SK-N-SH treated with all-trans-retinoic acid at 6 μM for 48 hours (cell line): ENCODE results near the gene KCTD1.

Experiments used
- ATAC-seq: fragments of 200-7000 bp; cut with Tn5 transposase; 3 replicates; pipeline ENCODE4 v1.9.1; 2020; ENCODE audit warnings: mild to moderate bottlenecking, moderate library complexity
- ARNTL ChIP-seq: fragments of 450-650 bp; formaldehyde crosslinking; IDR thresholded peaks from 2 replicates; pipeline ENCODE4 v1.5.0; 2020; ENCODE audit warnings: low read depth, mild to moderate bottlenecking, moderate library complexity, borderline replicate concordance
- BACH2 ChIP-seq: fragments of 250-450 bp; sonication (Bioruptor Pico); IDR thresholded peaks from 2 replicates; pipeline ENCODE4 v1.9.0; 2021; ENCODE audit warnings: mild to moderate bottlenecking, borderline replicate concordance
- ESRRG ChIP-seq: fragments of 250-450 bp; sonication (Bioruptor Pico); IDR thresholded peaks from 2 replicates; pipeline ENCODE4 v1.6.1; 2021; ENCODE audit warnings: mild to moderate bottlenecking
- GLIS3 ChIP-seq: fragments of 250-450 bp; sonication (Bioruptor Pico); IDR thresholded peaks from 2 replicates; pipeline ENCODE4 v1.5.0; 2020; ENCODE audit warnings: mild to moderate bottlenecking, moderate library complexity
- ISL1 ChIP-seq: fragments of 250-450 bp; sonication (Bioruptor Pico); IDR thresholded peaks from 2 replicates; pipeline ENCODE4 v2.1.2; 2022; ENCODE audit warnings: mild to moderate bottlenecking, moderate library complexity
- OSR1 ChIP-seq: fragments of 250-450 bp; sonication (Bioruptor Pico); IDR thresholded peaks from 2 replicates; pipeline ENCODE4 v1.8.0; 2022; ENCODE audit warnings: moderate library complexity, mild to moderate bottlenecking, inconsistent platforms
- PATZ1 ChIP-seq: fragments of 250-450 bp; sonication (Bioruptor Pico); IDR thresholded peaks from 2 replicates; pipeline ENCODE4 v1.8.0; 2020; ENCODE audit warnings: mild to moderate bottlenecking, moderate library complexity, borderline replicate concordance
- PPARA ChIP-seq: fragments of 250-450 bp; sonication (Bioruptor Pico); IDR thresholded peaks from 2 replicates; pipeline ENCODE4 v1.5.0; 2020; ENCODE audit warnings: mild to moderate bottlenecking, borderline replicate concordance
- RARB ChIP-seq: fragments of 250-450 bp; sonication (Bioruptor Pico); IDR thresholded peaks from 2 replicates; pipeline ENCODE4 v1.8.0; 2021; ENCODE audit warnings: mild to moderate bottlenecking, moderate library complexity
- SNAI2 ChIP-seq: fragments of 250-450 bp; sonication (Bioruptor Pico); IDR thresholded peaks from 2 replicates; pipeline ENCODE4 v1.5.0; 2020; ENCODE audit warnings: mild to moderate bottlenecking, moderate library complexity
- TCF4 ChIP-seq: fragments of 250-450 bp; sonication (Bioruptor Pico); IDR thresholded peaks from 2 replicates; pipeline ENCODE4 v1.8.0; 2021; ENCODE audit warnings: mild to moderate bottlenecking, moderate library complexity, borderline replicate concordance
- TOX ChIP-seq: fragments of 250-450 bp; sonication (Bioruptor Pico); IDR thresholded peaks from 2 replicates; pipeline ENCODE4 v1.8.0; 2021; ENCODE audit warnings: mild to moderate bottlenecking, moderate library complexity, borderline replicate concordance
- TSHZ2 ChIP-seq: fragments of 250-450 bp; sonication (Bioruptor Pico); IDR thresholded peaks from 2 replicates; pipeline ENCODE4 v1.5.0; 2020; ENCODE audit warnings: mild to moderate bottlenecking, moderate library complexity
- ZC3H10 ChIP-seq: fragments of 250-450 bp; sonication (Bioruptor Pico); IDR thresholded peaks from 2 replicates; pipeline ENCODE4 v1.5.1; 2021; ENCODE audit warnings: mild to moderate bottlenecking, moderate library complexity
- ZFP3 ChIP-seq: fragments of 250-450 bp; sonication (Bioruptor Pico); IDR thresholded peaks from 2 replicates; pipeline ENCODE4 v1.5.0; 2020; ENCODE audit warnings: mild to moderate bottlenecking, moderate library complexity
- ZFP30 ChIP-seq: fragments of 450-650 bp; formaldehyde crosslinking; IDR thresholded peaks from 2 replicates; pipeline ENCODE4 v1.5.0; 2022; ENCODE audit warnings: mild to moderate bottlenecking, moderate library complexity
- ZNF565 ChIP-seq: fragments of 450-650 bp; formaldehyde crosslinking; conservative IDR thresholded peaks from 2 replicates; pipeline ENCODE4 v1.5.0; 2020; ENCODE audit warnings: low read depth, mild to moderate bottlenecking, moderate library complexity
- ZNF70 ChIP-seq: fragments of 450-650 bp; formaldehyde crosslinking; IDR thresholded peaks from 2 replicates; pipeline ENCODE4 v1.5.0; 2020; ENCODE audit warnings: mild to moderate bottlenecking, moderate library complexity
- ZNF8 ChIP-seq: fragments of 450-650 bp; formaldehyde crosslinking; IDR thresholded peaks from 2 replicates; pipeline ENCODE4 v1.5.0; 2020; ENCODE audit warnings: mild to moderate bottlenecking, moderate library complexity
- TF ChIP-seq, protein P1 (sequence below): fragments of 250-450 bp; sonication (Bioruptor Pico); IDR thresholded peaks from 2 replicates; pipeline ENCODE4 v1.8.0; 2021; ENCODE audit warnings: low read depth, mild to moderate bottlenecking, moderate library complexity, borderline replicate concordance
- TF ChIP-seq, protein P2 (sequence below): fragments of 250-450 bp; sonication (Bioruptor Pico); IDR thresholded peaks from 2 replicates; pipeline ENCODE4 v1.5.1; 2021; ENCODE audit warnings: mild to moderate bottlenecking, moderate library complexity

KCTD1 gene

GRCh38 chr18:26471826-26472225 is 76.5 kb downstream of the KCTD1 start:
- ATAC-seq = no peak

DNA sequence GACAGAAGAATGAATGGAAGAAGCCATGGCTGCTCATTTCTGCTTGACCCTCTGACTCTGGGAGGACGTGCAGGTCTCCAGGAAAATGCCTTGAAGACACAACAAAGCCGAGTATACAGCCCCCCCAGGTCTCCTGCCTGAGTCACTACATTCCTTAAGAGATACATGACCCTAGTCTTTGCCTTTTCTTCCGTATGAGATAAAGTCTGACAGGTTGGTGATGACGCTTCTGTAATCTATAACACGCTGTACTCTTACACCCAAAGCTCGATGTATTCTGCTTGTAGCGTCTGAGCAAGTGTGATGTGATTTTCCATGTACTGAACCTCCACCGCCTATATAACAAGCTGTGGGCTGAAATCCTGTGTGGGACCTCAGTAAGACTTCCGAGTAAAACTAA is 77.3 kb downstream of the KCTD1 start:
- peak; percentile 73 for ATAC-seq
- TF ChIP-seq PPARA = no peak
- TF ChIP-seq, protein P1, sequence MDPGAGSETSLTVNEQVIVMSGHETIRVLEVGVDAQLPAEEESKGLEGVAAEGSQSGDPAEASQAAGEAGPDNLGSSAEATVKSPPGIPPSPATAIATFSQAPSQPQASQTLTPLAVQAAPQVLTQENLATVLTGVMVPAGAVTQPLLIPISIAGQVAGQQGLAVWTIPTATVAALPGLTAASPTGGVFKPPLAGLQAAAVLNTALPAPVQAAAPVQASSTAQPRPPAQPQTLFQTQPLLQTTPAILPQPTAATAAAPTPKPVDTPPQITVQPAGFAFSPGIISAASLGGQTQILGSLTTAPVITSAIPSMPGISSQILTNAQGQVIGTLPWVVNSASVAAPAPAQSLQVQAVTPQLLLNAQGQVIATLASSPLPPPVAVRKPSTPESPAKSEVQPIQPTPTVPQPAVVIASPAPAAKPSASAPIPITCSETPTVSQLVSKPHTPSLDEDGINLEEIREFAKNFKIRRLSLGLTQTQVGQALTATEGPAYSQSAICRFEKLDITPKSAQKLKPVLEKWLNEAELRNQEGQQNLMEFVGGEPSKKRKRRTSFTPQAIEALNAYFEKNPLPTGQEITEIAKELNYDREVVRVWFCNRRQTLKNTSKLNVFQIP (CRISPR knock-in tag) = no peak

More at GRCh38 chr18:26471826-26472225, 76.5 kb downstream of the KCTD1 start:
- TF ChIP-seq OSR1 (no peak), TOX (CRISPR knock-in tag) (no peak)

- TF ChIP-seq TCF4 (CRISPR knock-in tag) = no peak
- TF ChIP-seq GLIS3 (CRISPR knock-in tag) = no peak
- TF ChIP-seq ZNF565 (CRISPR knock-in tag) = no peak
- TF ChIP-seq ZNF8 (CRISPR knock-in tag) = no peak
- TF ChIP-seq ZC3H10 (CRISPR knock-in tag) = no peak
- TF ChIP-seq, all 23 proteins: peak for 0
- ATAC-seq = no peak
Observed at GRCh38 chr18:26470011-26470637, 78.2 kb downstream of the KCTD1 start.

DNA sequence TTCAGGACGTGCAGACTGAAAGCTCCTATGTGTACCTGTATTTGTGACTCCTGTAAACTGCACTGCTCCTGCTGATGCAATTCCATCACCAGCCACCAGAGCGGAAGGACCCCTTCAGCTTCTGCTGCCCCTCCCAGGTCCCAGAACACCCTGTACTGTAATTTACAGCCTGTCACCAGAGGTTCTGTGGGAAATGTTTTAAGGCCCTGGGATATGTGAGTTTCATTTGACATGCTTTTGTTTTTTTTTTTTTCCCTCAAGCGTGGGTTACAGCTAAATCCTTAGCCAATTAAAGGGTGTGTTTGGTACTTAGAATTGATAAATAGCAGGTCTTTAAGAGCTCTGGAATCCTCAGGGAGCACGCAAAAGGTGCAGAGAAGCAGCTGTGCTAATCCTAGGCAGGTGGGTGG is 79.4 kb downstream of the KCTD1 start:
- no peak for TF ChIP-seq ZNF70 (CRISPR knock-in tag)
- no peak for TF ChIP-seq BACH2 (CRISPR knock-in tag)
- TF ChIP-seq PATZ1 (CRISPR knock-in tag) = no peak
- no peak for TF ChIP-seq ZNF565 (CRISPR knock-in tag)
- TF ChIP-seq RARB (CRISPR knock-in tag) = no peak
- TF ChIP-seq ESRRG (CRISPR knock-in tag) = no peak
- TF ChIP-seq TOX (CRISPR knock-in tag) = no peak
- TF ChIP-seq, protein P1 (CRISPR knock-in tag) = no peak
- TF ChIP-seq ARNTL (CRISPR knock-in tag) = no peak
- TF ChIP-seq OSR1 = no peak
- no peak for TF ChIP-seq ZNF8 (CRISPR knock-in tag)
- no peak for TF ChIP-seq ZC3H10 (CRISPR knock-in tag)
- no peak for TF ChIP-seq ISL1
- TF ChIP-seq SNAI2 (CRISPR knock-in tag) = no peak
- TF ChIP-seq, protein P2, sequence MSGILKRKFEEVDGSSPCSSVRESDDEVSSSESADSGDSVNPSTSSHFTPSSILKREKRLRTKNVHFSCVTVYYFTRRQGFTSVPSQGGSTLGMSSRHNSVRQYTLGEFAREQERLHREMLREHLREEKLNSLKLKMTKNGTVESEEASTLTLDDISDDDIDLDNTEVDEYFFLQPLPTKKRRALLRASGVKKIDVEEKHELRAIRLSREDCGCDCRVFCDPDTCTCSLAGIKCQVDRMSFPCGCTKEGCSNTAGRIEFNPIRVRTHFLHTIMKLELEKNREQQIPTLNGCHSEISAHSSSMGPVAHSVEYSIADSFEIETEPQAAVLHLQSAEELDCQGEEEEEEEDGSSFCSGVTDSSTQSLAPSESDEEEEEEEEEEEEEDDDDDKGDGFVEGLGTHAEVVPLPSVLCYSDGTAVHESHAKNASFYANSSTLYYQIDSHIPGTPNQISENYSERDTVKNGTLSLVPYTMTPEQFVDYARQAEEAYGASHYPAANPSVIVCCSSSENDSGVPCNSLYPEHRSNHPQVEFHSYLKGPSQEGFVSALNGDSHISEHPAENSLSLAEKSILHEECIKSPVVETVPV (CRISPR knock-in tag) = no peak
- no peak for TF ChIP-seq ZFP30 (CRISPR knock-in tag)
- no peak for TF ChIP-seq ZFP3 (CRISPR knock-in tag)
- TF ChIP-seq TSHZ2 (CRISPR knock-in tag) = no peak
- TF ChIP-seq TCF4 (CRISPR knock-in tag) = no peak
- no peak for TF ChIP-seq GLIS3 (CRISPR knock-in tag)
- peak; percentile 85 for ATAC-seq
